Naive B cell (primary cell): ENCODE data around the gene CDC25A. TPM values are rescaled to one million over a fixed set of nuclear protein-coding genes. Genes with fewer than 3 reads are reported as not detected.

ENCODE experiments used
- polyA plus RNA-seq, 6 donors: library from polyadenylated mRNA; unstranded; fragments of 300-500 nt; fragmentation: Illumina TruSeq; gene quantifications; one replicate each; pipeline ENCODE4 v1.2.3, GENCODE V29; 2021; ENCODE audit warnings: low read depth in 6 of 6

The CDC25A gene
- polyA plus RNA-seq, 6 donors from 2014 or later = not detected

Other genes starting within 250 kb of the CDC25A start
- gene MAP4, start 172.0 kb downstream of the CDC25A start, polyA plus RNA-seq = 10 to 100 TPM in 5 of 6 donors, 1 to 10 TPM in 1; 2.5 to 43.6 (median 28.7) TPM
- gene CAMP, start 35.1 kb upstream of the CDC25A start, polyA plus RNA-seq = 1 to 10 TPM in 1 of 6 donors, not detected in 5; 5.1 TPM
- 1 to 10 TPM in 5 of 6 donors, not detected in 1; 2.2 to 7.9 (median 3.2) TPM for gene ZNF589, start 52.7 kb upstream of the CDC25A start, polyA plus RNA-seq
- gene NME6, start 113.0 kb upstream of the CDC25A start, polyA plus RNA-seq = 10 to 100 TPM; 53.1 to 70.4 (median 67.3) TPM
- gene SPINK8, start 145.2 kb upstream of the CDC25A start, polyA plus RNA-seq = not detected
- gene FBXW12, start 183.8 kb upstream of the CDC25A start, polyA plus RNA-seq = not detected
- under 1 TPM in 2 of 6 donors, not detected in 4; 0.03 to 0.37 TPM for gene PLXNB1, start 241.7 kb upstream of the CDC25A start, polyA plus RNA-seq